ENCODE data around the gene BRD7. TPM values are rescaled to one million over a fixed set of nuclear protein-coding genes. Genes with fewer than 3 reads are reported as not detected.

The BRD7 gene
- total RNA-seq, 4 donors from 2014 or later, result 29.9 to 41.2 (median 38.9) TPM

DNA sequence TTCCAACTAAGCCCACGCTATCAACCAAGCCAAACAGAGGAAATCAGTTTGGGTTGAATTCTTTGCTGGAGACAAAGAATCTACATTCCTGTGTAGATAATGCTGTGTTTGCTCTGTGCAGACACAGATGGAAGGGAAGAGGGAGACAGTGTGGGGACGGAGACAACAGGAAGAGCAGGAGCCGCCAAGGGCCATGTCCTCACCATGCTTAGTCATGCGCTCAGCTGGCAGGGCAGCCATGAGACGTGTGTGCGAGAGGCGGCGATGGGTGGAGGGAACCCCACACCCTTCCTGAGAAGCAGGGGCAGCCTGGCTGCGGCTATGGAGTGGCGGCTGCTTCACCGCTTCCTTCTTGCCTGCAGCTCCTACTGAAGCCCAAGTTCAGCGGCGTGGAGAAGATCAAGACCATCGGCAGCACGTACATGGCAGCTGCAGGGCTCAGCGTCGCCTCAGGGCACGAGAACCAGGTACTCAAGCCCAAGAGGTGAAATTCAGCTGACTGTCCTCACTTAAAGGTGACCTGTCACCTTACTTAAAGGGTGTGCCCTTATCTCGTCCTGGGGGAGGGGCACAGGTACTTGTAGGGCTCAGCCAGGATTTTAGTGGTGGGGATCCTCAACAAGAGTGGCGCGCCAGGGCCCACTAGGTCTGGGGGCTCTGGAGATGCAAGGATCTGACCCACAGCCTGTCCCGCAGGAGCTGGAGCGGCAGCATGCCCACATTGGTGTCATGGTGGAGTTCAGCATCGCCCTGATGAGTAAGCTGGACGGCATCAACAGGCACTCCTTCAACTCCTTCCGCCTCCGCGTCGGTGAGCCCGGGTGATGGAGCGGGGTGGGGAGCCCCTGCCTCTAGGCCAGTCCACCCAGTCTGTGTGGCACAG lies 55.0 kb downstream of the BRD7 start:
- DNase-seq (ENCODE audit: low spot score) (no peak), ATAC-seq (ENCODE audit: low FRiP score) (peak; percentile 21)
- TF ChIP-seq, protein P1, sequence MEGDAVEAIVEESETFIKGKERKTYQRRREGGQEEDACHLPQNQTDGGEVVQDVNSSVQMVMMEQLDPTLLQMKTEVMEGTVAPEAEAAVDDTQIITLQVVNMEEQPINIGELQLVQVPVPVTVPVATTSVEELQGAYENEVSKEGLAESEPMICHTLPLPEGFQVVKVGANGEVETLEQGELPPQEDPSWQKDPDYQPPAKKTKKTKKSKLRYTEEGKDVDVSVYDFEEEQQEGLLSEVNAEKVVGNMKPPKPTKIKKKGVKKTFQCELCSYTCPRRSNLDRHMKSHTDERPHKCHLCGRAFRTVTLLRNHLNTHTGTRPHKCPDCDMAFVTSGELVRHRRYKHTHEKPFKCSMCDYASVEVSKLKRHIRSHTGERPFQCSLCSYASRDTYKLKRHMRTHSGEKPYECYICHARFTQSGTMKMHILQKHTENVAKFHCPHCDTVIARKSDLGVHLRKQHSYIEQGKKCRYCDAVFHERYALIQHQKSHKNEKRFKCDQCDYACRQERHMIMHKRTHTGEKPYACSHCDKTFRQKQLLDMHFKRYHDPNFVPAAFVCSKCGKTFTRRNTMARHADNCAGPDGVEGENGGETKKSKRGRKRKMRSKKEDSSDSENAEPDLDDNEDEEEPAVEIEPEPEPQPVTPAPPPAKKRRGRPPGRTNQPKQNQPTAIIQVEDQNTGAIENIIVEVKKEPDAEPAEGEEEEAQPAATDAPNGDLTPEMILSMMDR (IDR thresholded peaks at IDR 0.05), result no peak

DNA sequence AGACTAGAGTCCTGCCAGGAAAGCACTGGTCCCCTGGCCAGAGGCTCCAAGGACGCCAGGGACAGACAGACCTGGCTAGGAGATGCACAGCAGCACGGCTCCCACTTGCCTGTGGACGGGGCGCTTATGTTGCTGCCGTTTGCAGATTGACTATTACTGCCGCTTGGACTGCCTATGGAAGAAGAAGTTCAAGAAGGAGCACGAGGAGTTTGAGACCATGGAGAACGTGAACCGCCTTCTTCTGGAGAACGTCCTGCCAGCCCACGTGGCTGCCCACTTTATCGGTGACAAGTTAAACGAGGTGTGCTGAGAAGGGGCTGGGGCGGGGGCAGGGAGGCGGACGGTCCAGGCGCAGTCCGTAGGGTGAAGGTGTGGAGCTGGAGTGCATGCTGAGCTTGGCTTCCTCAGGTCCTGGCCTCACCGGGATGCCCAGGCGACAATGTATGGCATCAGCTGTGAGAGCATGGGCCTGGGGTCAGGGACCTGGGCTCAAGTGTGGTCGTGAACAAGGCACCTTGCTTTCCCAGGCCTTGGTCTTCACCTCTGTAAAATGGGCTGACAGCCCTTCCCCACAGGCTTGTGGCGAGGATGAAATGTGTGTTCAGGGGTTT lies 56.8 kb downstream of the BRD7 start:
- DNase-seq (ENCODE audit: low spot score), result no peak
- TF ChIP-seq, protein P1 (IDR thresholded peaks at IDR 0.05), result no peak
- ATAC-seq (ENCODE audit: low FRiP score), result no peak

DNA sequence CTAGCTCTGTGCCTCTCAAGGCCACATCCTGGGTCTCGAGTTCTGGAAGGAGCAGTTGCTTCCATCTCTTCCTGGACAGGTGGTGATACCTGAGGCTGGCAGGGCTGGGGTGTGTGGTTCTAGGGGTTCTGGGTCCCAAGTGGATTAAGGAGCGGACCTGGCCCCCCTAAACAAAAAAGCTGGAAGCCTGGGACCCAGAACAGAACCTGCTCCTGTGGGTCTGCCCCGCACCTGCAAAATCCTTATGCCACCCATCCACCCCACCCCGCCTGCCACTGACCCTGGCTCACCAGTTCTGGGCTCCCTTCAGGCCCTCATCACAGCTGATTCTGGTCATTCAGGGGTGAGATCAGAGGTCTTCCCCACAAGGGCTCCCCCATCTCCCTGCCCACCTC lies 57.7 kb downstream of the BRD7 start:
- DNase-seq (ENCODE audit: low spot score) (no peak), ATAC-seq (ENCODE audit: low FRiP score) (no peak)
- TF ChIP-seq, protein P1 (IDR thresholded peaks at IDR 0.05), result no peak

DNA sequence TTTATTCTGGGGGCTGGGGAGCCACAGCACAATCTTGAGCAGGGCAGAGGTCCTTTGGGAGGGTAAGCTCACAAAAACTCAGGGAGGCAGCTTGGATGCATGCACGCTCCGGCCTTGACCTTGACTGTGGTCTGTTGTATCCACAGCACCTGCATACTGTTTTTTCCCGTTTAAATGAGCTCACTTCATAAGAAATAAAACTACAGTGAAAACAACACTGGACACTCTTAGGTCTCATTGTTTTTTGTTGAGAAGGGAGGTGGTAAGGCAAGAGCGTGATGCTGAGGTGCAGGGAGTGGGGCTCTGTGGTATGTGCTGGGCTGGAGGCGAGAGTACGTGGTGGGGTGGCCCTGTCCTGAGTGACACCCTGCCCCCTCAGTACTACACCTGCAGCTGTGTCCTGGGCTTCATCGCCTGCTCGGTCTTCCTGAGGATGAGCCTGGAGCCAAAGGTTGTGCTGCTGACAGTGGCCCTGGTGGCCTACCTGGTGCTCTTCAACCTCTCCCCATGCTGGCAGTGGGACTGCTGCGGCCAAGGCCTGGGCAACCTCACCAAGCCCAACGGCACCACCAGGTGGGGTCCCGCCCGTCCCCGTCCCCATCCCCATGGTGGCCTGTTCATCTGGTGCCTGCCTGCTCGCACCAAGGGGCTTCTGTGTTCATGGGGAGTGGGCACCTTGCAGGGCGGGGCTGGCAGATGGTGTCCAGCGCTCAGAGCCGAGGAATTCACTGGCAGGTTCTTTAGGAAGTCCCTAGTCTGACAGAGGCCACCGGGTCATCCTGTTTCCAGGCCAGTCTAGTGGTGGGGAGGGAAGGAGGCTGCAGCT lies 58.3 kb downstream of the BRD7 start:
- TF ChIP-seq, protein P1 (IDR thresholded peaks at IDR 0.05), result no peak
- ATAC-seq (ENCODE audit: low FRiP score) (no peak), DNase-seq (ENCODE audit: low spot score) (no peak)

DNA sequence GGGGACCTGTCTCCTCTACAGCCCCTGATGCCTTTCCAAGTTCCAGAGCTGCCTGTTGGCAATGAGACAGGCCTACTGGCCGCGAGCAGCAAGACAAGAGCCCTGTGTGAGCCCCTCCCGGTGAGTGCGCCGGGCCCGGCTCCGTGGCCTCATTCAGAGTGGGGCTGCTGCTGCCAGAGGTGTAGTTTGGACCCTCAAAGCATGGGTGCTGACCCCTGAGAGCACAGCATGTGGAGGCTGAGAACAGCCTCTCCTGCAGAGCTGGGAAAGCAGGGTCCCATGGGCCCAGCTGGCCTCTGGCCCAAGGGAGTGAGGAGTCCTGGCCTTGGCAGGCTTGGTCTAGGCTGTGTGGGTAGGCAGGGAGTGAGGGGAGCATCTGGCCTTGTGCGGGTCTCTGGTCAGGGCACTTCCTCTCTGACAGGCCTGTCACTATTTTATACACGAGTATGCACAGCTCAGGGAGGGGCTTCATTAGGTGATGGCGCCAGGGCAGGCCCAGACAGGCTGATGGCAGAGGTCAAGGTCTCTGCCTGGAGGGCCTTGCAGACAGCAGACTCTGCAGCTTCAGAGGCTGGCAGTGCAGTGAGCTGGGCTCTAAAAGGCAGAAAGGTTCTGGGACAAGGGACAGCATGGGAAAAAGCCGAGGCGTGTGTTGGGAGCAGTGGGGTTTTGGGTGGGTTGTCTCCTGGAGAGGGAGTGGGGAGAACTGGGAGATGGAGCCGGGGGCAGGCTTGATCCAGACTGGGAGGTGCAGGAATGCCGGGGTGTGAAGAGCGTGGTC lies 59.1 kb downstream of the BRD7 start:
- TF ChIP-seq, protein P1 (IDR thresholded peaks at IDR 0.05), result no peak
- ATAC-seq (ENCODE audit: low FRiP score), result no peak
- no peak for DNase-seq (ENCODE audit: low spot score)

DNA sequence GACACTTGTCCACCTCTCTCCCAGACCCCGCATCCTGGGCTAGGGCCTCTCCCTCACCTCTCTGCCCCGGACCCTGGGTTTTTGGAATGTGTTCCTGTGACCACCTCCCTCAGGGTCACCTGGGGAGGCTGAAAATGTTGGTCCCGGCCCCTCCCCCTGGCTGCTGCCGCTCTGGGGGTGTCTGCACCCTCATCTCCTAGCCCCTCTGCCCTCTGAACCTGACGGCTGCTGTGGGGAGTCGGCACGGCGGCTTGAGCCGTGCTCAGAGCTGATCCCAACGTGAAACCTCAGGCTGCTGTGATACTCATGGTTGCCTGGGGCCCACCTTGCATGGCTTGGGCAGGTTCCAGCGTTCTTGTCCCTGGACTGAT lies 59.6 kb downstream of the BRD7 start:
- TF ChIP-seq, protein P1 (IDR thresholded peaks at IDR 0.05), result no peak
- ATAC-seq (ENCODE audit: low FRiP score), result no peak
- DNase-seq (ENCODE audit: low spot score), result no peak
